NCI-H1436 treated with DMSO at 0.1 percent for 48 hours (cell line): Measurements from ENCODE around the gene THSD7A.
"Not testable (repeated sequence)": the region's sequence is repeated elsewhere in the genome, so short reads cannot be mapped to it uniquely, and the experiment has no call there.

ENCODE experiments used
- DNase-seq: peaks from one replicate; lab custom pipeline; 2025; lab: John Stamatoyannopoulos, UW

The THSD7A gene

DNA sequence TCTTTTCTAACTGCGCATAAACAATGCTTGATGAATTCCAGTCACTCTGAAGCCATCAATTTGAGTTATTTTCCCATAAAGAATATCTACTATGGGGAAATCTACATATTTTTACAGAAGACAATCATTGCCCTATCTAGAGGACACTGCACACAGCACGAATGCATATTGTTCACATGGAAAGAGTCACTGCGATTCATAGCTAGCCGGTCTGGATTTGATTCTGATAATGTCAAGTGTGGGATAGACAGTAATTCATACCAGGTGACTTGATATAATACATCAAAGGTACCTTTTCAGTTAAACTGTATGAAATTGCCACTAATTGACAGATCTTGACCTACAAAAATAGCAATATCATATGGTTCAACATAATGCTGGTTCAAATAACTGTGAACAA lies 255.7 kb downstream of the THSD7A start:
- DNase-seq, result no peak

DNA sequence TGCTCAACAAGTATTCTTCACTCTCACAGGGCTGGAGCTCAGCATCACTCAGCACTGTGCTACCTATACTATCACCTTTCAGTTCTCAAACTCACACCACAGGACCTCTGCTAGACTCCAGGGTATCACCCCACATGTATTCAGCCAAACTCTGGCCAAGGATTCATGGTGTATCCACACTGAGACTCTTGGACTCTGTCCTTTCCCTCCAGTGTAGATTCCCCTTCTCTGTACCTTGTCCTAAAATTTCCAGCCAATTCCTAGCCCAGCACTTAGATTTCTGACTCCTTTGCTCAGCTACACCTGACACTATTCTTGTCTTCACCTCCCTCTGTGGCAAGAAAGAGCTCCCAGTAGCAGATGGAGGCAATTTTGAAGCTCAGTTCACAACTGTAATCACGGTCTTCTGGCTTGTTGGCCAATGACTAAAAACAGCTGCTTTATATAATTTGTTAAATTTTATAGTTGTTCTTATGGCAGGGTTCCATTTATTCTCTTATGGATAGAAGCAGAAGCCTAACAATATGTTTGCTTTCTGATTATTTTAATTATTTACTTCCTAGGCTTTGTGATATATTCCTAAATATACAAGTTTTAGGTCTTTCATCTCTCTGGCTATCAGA lies 258.8 kb downstream of the THSD7A start:
- no peak for DNase-seq

DNA sequence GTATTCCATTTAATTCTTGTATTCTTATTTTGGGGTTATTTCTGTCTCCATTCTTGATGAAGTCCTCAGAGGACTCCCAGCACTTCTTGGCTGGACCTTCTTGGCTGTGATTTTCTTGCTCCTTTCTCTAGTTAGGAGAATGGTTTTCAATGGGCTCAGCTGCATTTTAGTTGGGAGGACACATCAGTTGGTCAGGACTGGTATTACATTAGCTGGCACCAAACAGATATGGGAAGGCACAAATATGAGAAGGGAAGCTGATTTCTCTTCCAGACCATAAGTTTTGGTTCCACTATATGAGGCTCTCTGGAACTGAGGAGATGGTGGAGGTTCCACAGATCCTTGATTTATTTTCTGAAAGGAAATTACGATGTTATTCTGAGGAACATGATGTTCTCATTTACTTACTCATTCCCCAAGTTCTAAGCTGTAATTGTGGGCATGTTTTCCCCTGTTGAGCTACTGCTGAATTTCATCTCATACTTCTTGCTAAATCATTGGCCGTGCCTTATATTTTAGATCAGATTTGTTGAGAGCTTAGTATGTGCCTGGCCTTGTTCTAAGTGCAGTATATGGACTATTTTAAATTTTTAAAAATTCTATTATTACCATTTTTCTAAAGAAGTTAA lies 261.0 kb downstream of the THSD7A start:
- DNase-seq, result no peak

DNA sequence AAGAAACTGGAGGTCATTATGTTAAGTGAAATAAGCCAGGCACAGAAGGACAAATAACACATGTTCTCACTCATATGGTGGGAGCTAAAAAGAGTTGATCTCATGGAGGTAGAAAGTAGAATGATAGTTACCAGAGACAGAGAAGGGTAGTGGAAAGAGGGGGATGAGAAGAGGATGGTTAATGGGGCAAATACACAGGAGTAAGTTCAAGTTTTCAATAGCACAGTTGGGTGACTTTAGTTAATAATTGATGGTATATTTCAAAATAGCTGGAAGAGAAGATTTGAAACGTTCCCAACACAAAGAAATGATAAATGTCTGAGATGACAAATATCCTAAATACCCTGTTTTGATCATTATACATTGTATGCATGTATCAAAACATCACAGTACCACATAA lies 261.8 kb downstream of the THSD7A start:
- no peak for DNase-seq

DNA sequence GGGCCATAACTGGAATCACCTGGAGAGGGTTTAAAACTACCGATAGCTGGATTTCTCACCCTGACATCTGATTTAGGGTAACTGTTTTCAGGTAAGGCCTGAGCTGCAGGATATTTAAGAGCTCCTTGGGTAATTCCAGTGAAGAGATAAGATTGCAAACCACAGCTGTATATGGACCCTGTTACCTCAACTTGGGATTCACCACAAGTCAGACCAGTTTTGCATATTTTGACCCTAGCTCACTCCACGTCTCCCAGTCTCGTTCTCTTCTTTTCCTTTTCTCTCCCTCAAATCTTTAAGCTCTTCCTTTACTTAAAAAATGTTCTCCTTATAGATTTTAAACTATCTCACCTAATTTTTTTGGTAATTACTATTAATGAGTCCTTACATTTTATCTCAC lies 264.4 kb downstream of the THSD7A start:
- DNase-seq, result no peak

DNA sequence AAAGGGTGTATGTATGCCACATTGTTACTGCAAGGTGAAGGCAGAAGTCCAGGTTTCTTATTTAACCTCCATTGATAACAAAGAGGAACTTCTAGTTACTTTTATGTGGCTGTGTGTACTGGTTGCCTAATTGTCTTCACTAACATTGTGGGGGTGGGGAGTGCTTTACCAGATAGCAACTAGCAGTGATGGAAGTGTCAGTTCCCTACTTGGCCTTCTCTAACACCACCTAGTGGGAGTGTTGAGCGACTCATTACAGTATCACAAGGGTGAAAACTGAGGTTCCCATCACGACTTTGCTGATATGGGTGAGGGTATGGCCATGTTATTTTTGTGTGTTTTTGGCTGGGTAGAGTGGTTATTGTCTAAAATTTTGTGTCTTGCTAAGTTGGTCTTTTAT lies 274.4 kb downstream of the THSD7A start:
- DNase-seq, result no peak

DNA sequence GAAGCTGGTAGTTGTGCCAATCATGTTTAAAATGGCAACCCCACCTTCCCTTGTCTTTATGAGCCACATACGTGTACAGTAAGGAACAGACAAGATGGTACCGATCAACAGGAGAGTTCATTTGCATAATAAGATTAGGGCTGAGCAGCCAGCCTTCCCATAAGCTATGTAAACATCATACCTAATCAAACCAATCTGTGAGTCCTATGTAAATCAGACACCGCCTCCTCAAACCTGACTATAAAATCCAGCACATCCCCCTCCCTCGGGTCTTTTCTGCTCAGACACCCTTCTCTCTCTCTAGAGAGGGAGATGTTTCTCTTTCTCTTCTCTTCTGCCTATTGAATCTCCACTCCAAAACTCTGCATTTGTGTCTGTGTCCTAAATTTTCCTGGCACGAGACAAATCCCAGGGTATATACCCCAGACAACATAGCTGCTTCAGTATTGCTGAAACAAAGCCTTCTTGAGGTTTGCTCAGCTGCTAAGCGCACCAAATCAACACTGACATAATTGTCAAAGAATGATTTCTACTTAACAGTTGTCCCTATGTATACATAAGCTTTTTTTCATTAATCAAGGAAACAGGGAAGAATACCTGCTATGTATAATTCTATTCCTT lies 279.2 kb downstream of the THSD7A start:
- DNase-seq, result peak; percentile 93

DNA sequence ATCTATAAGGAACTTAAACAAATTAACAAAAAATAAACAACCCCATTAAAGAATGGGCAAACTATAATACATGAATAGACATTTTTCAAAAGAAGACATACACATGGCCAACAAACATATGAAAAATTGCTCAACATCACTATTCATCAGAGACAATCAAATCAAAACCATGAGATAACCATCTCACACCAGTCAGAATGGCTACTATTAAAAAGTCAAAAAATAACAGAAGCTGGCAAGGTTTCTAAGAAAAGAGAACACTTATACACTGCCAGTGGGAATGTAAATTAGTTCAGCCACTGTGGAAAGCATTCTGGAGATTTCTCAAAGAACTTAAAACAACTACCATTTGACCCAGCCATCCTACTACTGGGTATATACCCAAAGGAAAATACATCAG lies 280.5 kb downstream of the THSD7A start:
- no peak for DNase-seq

DNA sequence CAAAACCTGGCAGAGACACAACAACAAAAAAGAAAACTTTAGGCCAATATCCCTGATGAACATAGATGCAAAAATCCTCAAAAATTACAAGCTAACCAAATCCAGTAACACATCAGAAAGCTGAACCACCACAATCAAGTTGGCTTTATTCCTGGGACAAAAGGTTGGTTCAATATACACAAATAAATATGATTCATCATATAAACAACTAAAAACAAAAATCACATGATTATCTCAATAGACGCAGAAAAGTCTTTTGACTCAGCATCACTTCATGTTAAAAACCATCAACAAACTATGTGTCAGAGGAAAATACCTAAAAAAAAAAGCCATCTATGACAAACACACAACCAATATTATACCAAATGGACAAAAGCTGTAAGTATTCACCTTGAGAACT lies 283.5 kb downstream of the THSD7A start:
- no peak for DNase-seq

DNA sequence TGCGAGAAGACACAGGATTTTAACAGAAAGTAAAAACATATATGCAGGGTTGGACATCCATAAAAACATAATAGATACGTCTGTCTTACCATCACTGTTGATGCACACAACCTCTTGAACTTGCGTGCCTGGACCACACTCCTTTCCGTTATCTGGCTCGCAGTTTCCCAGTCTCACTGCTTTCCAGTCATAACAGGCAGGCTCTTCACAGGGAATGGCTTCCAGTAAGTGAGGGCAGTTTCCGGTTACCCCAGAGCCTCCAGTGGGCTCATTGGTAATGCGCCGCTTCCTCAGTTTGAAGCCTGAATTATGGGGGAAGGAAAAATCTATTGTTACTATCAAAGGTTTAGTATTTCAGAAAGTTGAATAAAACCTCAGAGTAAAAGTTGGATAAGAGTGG lies 290.7 kb downstream of the THSD7A start:
- DNase-seq, result no peak

DNA sequence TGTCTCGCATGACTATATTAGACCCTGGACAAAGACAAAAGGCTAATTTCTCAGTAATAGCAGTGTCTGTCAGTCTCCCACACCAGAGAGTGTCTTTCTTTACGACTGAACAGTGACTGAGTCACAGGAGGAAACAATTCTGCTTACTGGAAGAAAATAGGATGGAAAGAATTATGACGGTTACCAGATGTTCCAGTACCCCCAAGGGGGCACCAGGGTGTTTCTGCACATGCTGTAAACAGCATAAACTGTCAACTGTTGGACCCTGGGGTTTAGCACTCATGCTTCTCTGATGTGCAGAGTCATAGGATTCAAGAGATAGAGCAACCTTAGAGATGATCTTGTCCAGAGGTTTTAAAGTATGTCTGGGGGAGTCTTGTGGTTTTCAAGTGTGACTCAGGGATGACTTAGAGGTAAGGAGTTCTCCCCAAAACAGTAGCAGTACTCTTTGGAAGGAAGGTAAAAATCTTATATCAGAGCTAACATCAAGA lies 291.7 kb downstream of the THSD7A start:
- no peak for DNase-seq

DNA sequence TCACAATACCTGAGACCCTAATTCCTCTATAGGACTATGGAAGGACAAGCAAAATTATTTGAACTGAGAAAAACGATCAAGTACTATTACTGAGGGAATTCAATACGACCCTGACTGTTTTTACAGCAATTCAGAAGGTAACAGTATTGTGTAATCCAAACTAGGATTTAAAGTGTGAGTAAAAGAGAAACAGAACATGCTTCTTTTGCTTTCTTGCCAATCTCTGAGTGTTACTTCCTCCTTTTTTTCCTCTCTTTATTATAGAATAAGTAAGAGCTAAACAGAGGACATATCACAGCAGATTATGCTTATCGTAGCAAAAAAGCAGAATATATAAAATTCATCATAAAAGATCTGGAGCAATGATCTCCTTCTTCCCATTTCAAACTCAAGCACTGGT lies 292.1 kb downstream of the THSD7A start:
- no peak for DNase-seq

DNA sequence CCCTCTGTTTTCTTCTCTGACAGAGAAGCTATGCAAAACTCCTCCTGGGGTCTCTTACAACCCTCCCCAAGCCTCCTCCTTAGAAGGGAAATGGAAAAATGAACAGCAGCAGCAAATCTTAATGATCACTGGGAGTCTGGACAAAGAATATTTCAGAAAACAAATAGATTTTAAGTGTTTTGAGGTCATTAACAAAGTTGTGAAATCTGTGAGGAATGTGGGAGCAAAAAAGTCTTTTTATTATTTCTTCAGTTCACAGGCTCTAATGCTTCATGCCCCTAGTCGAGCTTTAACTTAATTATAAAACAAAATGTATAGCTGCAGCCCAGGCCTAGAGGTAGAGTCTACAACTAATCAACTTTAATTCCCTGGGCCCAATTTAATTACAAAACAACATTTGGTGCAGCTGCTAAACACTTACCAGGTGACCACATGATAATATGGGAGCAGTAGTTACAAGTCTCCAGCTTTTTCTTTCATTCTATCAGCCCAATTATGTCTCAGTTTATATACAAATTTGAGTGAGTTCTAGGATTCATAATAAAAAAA lies 293.2 kb downstream of the THSD7A start:
- DNase-seq, result no peak

DNA sequence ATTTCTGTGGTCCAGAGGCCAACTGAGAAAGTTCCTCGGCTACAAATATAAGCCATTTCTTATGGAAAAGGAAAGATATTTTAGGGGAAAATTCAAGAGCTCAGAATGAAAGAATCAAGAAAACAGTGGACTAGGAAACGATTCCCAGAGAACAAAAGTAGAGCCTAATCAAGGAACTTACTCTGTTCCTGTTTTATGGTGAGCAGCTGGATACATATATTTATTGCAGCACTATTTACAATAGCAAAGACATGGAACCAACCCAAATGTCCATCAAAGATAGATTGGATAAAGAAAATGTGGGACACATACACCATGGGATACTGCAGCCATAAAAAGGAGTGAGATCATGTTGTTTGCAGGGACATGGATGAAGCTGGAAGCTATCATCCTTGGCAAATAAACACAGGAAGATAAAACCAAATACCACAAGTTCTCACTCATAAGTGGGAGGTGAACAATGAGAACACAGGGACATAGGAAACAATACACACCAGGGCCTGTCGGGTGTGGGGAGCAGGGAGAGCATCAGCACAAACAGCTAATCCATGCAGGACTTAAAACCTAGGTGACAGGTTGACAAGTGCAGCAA lies 298.7 kb downstream of the THSD7A start:
- no peak for DNase-seq

DNA sequence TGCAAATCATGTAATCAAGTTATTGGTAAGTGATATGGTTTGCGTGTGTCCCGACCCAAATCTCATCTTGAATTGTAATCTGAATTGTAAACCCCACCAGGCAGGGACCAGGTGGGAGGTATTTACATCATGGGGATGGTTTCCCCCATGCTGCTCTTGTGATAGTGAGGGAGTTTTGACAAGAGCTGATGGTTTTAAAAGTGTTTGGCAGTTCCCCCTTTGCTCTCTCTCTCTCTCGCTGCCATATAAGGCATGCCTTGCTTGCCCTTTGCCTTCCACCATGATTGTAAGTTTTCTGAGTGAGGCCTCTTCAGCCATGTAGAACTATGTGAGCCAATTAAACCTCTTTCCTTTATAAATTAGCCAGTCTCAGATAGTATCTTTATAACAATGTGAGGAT lies 302.6 kb downstream of the THSD7A start:
- DNase-seq, result no peak

DNA sequence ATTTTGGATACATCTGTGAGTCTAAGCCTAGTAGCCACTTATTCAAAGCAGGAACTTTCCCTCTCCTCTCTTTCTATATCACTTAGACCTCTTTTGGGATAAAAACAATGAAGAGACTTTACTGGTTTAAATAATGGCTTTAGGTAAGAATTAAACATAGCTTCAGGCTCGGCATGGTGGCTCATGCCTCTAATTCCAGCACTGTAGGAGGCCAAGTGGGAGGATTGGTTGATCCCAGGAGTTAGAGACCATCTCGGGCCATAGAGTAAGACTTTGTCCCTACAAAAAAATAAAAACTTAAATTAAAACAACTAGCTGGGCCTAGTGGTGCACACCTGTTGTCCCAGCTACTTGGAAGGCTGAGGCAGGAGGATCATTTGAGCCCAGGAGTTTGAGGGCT lies 304.3 kb downstream of the THSD7A start:
- no peak for DNase-seq

DNA sequence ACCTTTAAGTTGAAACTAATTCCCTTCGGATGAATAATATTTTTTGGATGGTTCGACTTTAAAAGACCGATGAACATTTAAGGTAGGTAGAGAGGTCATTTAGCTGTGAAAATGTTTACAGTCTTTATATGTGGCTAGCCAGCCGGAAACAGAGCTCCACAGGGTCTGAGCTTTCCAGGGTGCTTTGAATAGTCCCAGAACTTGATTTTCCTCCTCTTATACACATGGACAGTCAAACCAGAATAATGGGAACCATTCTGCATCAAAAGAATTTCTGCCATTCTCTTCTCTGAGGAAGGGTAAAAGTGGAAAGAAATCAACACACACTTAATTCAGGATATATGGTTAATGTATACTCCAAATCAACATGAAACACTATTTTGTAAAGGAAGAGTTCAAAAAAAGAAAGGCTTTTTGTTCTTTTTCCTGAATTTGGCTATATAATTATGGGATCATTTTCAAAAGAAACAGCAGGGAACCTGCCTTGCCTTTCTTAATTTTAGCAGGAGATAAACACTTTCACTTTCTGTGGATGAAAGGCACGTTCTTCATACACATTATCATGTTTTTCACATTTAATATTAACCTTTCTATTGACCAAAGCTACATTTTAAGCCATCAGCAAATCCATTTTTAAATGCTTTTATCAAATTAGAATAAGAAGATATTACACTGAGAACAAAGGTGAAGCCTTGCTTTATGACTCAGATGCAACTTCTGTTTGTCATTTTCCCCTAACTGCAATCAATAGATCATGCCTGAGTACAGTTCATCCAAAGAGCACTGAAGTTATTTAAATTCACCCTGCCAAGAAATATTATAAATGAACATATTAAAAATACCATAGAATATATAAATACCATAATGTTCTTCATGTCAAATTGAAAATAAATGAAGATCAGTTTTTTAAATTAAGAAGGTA lies 307.3 kb downstream of the THSD7A start:
- DNase-seq, result no peak

DNA sequence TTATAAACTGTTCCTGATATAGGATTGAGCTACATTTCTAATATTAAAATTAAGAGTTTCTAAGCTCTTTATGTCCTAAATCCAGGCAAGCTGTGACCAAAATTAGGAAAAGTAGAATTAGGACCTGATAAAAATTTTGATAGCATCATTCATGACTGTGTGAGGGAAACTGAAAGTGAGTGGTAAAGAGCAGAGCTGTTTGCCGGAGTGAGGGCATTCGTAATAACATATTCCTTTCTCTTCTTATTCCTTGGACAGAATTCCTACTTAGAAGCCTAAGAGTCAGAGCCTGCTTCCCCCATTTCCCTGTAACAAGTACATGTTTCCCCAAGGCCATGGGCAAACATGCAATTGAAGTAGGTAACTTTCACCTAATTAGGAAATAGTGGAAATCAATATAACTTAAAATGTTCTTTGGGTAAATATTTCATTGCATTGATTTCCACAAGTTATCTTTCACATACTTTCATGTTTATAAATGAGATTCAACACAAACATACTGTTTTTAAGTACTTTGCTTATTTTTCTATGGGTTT lies 310.0 kb downstream of the THSD7A start:
- not testable (repeated sequence) for DNase-seq

DNA sequence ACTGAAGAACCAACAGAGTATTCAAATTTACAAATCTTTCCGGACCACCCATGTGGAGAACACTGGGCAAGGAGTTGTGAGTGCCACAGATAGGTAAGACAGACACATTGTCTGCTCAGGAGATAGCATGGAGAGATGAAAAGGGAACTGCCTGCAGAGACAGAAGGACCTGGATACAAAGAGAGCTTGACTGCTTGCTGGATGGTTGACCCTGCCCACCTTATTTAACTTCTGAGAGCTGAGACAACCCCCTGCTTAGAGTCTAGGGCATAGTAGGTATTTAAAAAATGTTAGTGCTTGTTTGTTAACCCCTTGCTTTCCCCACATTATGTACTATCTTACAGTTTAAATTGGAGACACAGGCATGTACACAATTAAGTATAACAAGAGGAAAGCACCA lies 314.1 kb downstream of the THSD7A start:
- no peak for DNase-seq

DNA sequence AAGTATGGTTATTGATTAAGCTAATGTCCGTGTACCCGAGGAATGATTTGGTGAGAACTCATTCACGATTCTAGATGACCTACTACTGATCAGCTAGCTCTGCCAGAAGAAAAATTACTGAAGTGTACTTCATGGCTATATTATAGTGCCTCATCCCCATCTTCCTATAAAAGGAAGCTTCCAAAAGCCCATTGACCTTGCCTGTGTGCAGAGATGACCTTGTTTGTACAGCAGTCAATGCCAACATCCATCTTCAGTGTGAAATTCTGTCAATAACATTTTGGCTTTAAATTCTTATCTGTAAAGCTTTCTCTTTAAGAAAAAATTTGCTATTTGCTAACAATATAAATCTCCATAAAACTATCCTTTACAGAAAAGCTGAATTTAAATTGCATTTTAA lies 315.7 kb downstream of the THSD7A start:
- no peak for DNase-seq

DNA sequence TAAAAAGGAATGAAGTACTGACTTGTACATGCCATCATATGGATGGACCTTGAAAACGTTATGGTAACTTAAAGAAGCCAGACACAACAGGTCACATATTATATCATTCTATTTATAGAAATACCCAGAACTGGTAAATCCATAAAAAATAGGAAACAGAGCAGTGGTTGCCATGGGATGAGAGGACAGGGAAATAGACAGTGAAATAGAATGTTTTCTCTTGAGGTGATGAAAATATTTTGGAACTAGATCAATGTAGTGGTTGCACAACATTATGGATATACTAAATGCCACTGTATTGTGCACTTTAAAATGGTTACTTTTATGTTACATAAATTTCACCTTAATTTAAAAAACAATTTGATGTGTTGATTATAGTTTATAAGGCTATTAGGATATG lies 318.5 kb downstream of the THSD7A start:
- no peak for DNase-seq

DNA sequence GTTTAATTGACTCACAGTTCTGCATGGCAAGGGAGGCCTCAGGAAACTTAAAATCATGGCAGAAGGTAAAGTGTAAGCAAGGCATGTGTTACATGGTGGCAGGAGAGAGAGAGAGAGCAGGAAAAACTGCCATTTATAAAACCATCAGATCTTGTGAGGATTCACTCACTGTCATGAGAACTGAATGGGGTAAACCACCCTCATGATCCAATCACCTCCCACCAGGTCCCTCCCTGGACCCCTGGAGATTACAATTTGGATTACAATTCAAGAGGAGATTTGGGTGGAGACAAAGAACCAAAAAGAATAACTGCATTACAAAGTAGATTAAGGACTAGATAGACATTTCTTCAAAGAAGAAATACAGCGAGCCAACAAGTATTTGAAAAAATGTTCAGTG lies 324.1 kb downstream of the THSD7A start:
- no peak for DNase-seq
